GM21515 (cell line): Measurements from ENCODE around the gene TNS4.
"Not testable (repeated sequence)": the region's sequence is repeated elsewhere in the genome, so short reads cannot be mapped to it uniquely, and the experiment has no call there.

Source experiments
- ATAC-seq: cut with Tn5 transposase; IDR thresholded peaks from one replicate; pipeline ENCODE4 v1.9.1; 2021; ENCODE audit not compliant: unreplicated experiment

Gene TNS4

DNA sequence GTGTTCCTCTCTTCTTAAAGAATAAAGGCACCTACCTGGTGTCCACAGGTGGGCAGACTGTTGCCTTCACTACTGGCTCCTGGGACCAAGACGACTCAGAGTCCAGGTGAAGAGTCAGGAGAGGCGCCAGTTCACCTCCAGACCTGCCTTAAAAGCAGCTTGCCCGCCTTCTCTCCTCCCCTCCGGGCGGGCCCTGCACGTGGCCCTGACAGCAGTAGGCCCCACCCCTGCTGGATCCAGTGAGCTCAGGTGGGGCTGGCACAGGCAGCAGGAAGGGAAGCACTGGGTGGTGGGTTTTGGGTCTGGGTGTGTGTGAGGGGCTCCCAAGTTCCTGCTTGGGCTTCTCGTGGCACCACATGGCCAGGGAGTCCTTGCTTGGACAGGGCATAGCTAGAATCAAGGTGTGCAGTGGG, at the start of gene TNS4:
Gene TNS4 (minus strand): TSS at position 125 of the 413 bp plus-strand sequence. CDS start 5,198 bp downstream, outside the sequence.
- ATAC-seq: no peak

DNA sequence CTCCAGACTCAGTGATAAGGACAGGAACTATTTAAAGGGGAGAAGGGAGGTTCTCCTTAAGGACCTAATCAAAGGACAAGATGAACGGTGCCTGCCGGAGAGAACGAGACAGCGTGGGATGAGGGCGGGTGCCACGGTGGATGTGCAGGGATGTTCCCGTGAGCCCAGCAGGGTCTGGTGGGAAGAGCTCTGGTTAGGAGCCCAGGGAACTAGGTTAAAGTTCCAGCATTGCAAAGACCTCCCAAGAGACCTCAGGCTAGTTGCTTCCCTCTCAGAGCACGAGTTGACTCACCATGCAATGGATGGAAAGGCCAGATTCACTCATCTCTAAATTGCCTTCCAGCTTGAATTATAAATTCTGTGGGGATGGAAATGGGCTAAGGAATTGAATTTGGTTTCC, 49.2 kb upstream of the TNS4 start:
- no peak for ATAC-seq

DNA sequence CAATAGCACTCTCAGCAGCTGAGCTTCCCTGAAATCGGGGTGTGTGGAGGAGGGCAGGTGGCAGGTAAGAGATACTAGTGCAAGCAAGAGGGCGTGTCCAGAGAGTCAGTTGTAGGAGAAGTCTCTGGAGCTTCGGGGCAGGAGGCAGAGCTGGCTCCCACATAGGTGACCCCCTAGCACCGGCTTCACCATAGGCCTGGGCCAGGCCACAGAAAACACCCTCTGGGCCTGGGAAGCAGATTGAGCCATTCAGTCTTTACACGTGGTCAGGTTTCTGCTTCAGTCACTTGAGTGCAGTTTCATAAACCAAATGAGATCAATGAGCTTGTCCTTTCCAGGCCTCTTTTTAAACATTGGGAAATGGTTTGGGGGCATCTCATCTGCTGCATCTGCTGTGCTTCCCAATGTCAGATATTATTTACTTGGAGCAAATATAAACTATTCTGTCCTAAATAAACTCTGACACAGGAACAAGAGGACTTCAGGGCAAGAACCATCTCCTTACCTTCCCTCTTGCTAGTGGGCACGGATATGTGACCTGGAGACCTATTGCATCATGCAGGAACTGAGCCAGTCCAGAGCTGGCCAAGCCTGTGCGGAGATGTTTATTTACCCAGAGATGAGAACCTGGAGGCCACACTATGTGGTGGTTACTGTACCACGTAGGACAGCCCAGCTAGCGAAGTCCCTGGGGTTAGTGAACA, 47.7 kb upstream of the TNS4 start:
- ATAC-seq: no peak

DNA sequence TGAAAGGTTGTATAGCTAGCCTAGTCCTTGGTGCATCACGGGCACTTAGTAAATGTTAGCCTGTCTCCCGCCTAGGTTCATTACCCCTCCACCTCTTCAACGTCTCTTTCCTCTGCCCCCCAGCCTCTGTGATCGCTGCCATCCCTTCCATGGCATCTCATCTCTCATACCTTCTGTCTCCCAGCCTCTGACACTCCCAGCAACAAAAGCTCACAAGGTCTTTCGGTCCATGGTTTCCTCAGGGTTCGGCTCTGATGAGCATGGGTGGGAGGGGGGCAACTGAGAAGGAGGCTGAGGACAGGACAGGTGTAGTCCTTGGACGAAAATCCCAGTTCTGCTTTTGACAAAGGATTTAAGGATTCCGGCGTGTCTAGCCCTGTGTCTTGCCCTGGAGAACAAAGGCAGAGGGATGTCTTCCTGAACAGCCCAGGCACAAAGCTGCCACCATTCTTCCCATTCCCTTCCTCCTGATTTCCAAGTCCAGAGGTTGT, 47.1 kb upstream of the TNS4 start:
- ATAC-seq: no peak

GRCh38 chr17:40547785-40548478, 46.5 kb upstream of the TNS4 start:
- ATAC-seq: no peak

DNA sequence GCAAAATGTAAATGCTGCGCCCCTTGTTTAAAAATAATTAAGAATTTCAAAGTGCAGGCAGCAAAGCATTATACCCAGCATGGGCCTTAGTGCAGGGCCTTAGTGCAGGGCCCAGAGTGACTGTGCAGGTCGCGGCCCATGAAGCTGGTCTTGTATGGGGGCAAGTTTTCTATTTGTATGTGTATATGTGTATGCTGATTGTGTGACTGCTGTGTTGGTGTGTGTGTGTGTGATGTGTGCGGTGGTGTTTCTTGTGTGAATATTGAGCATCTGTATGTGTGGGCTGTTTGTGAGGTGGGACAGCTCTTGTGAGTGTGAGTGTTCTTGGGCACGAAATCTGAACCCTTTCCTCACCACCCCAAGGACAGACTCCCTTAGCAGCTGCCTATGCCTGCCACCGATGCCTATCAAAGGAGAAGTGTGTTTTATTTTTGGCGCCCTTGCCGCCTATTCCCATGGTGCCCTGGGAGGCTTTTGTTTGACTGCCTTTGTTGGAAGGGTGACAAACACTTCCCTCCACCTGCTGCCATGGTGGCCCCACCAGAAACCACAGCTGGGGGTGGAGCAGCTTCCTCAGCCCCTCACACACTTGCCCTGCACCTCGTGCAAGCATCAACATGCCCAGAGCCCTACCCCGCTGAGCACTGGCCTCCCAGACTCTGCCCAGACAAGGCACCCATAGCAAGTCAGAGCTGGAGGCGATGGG, 45.8 kb upstream of the TNS4 start:
- ATAC-seq: no peak

- ATAC-seq: not testable (repeated sequence)
Observed at GRCh38 chr17:40546497-40546896, 45.1 kb upstream of the TNS4 start.

GRCh38 chr17:40545660-40546059, 44.2 kb upstream of the TNS4 start:
- ATAC-seq: no peak

- no peak for ATAC-seq
Observed at GRCh38 chr17:40542558-40543411, 41.4 kb upstream of the TNS4 start.

GRCh38 chr17:40541873-40542557, 40.6 kb upstream of the TNS4 start:
- no peak for ATAC-seq

DNA sequence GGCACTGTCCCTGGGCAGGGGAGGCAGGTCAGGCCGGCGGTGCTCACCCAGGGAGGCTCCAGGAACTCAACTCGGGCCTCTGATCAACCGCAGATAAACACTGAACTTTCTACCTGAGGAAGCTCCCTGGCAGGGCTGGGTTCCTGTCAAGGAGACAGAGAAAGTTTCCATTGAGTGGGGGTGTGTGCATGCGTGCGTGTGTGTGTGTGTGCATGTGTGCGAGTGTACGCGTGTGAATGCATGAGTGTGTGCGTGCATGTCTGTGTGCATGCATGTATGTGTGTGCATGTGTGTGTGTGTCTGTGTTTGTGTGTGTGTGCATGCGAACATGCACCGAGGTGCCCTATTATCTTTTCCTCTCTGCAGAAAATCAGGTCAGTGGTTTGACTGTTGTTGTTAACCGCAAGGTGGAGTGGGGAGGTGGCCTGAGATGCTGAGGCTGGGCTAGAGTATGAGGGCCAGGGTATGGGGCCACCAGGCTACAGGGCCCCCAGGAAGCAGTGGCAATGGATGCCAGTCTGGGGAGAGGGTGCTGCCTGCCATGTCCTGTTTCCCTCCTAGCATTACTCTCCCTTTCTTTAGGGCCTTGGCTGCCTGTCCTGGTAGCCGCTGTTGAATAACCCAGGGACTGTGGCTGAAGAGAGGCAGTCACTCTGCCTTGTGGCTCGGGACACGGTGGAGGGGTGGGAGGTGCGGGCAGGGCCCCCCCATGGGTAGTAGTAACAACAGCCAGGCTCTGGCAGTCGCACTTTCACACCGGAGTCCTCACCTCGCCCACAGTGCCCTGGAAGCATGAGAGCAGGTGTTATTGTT, 39.8 kb upstream of the TNS4 start:
- ATAC-seq: no peak

GRCh38 chr17:40540448-40540847, 39.0 kb upstream of the TNS4 start:
- ATAC-seq: no peak

DNA sequence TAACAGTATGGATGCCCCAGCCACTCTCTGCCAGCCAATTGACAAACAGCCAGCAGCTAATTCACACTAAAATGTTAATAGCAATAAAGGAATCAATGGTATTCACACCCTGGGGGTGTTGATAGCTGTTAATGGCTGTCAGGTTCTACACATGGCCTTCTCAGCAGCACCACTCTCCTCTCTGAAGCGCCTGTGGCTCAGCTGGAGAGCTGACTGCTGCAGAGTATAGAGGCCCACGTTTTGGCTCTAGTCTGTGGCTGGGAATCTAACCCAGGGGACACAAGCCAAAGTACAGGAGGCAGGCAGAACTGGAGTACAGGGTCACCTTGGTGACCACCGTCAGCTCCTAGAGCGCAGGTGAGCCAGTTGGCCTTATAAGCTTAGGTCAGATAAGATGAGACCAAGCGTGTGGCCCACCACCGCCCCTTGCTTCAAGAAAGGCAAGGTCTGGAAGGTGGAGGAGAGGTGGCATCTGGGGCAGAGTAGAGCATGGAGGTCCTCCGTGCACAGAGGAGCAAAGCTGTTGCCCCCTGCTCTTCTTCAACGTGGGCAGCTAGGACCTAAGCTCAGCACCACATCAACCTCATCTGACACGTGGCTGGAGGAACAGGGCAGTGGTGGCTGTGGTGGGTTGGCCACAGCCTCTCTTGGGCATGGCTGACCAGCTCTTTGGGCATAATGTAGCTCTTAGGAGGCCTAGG, 38.4 kb upstream of the TNS4 start:
- no peak for ATAC-seq

DNA sequence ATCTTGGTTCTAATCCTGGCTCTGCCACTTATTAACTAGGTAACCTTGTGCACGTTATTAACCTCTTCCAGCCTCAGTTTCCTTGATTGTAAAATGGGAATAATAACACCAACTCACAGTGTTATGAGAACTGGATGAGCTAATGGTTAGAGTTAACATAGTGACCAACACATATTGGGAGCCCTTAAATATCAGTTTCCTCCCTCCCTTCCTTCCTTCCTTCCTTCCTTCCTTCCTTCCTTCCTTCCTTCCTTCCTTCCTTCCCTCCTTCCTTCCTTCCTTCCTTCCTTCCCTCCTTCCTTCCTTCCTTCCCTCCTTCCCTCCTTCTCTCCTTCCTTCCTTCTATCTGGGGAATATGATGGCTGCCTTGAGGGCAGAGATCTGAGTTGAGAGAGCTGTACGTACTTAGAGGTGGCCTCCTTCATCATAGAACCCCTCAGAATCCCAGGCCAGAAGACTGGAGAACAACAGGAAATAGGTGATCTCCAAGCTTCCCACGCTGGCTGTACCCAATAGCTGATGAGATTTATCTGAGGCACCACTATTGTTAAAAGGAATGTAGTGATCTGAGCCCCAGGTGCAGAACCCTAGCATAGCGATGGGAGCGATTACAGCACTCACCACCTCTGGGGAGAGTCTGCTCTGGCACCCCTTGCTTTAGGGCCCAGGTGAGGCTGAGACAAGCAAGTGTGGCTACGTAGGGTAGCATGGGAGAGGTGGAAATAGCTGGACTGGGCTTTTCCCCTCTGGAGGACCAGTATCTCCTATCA, 37.7 kb upstream of the TNS4 start:
- ATAC-seq: no peak

DNA sequence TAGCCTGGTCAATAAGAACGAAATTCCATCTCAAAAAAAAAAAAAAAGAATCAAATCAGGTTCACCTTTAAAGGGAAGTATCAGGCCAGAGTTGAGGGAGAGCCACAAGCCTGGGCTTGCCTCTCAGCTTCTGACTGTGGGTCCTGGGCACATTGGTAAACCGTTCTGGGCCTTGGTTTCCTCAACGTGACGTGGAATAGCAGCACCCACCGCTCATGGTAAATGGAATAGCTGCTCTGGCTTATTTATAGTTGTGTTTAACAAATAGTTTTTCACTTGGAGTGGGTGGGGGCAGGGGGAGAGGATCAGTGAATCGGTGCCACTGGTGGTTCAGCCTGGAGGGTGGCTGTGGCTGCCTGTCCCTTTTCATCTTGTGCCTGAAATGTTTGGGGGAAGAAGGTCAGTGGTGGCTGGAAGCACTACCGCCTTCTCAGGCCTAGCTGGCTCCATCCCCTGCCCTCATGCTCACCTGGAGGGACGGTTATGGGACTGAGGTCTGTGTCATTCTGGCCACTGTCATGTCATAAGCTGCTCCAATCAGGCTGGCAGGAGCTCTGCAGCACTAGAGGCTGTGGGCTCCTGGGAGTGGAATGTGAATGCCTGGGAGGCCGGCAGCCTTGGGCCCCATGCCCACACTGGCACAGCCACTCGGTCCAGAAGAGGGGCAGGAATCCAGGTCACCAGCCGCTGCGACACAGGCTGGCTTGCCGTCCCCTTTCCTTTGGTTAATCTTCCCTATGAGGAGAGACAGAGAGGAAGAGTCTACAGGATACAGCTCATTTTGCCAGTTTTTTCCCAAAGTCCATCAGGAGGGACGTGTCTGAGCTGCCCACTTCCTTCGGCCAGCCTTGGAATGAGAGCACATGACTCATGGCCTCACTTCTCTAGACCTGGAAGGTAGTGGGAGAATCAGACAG, 36.9 kb upstream of the TNS4 start:
- no peak for ATAC-seq

DNA sequence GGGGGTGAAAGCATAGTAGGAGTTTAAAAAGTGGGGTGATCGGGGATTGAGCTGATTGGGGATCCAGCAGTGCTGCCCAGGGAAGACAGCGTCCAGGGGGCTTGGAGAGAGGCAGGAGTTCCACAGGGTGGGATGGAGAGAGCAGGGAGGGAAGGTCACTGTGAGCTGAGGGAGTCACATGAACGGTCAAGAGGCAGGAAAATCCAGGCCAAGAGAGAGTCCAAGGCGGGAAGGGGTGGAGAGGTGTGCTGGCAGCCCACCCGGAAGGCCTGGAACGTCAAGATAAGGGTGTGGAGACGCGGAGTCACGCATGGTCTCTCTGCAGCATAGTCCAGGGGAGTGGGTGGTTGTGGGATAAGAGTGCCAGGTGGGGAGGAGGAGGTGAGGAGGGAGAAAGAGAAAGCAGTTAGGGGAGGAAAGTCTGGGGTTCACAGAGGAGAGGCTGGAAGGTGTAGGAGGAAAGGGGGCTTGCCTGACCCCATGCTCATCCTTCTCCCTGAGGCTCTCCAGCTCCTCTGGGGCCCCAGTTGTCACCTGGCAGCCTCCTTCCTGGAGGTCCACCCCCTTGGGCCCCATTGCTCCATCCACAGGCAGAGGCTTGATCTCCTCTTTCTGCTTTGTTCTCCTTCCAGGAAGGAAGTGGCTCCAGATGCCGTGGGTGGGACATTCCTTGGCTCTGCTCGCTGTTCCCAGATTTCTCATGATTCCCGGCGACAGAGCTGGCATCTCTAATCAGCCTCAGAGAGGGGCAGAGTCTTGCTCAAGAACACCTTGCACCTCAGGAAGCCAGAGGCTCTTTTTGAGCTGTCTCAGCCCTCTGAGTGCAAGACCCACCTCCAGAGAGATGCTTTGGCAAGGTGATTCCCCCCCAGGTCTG, 35.1 kb upstream of the TNS4 start:
- no peak for ATAC-seq
